RWPE2 (cell line): Measurements from ENCODE around the gene CCSER1.

Experiments
- ATAC-seq: fragments of 200-7000 bp; cut with Tn5 transposase; 3 replicates; pipeline ENCODE4 v1.9.1; 2021; ENCODE audit warnings: low read depth
- DNase-seq: peaks from one replicate; pipeline ENCODE4 v3.0.0-alpha.2; 2020; ENCODE audit warnings: low spot score
- H3K27ac ChIP-seq: fragments of 450-650 bp; 2 replicates; pipeline ENCODE4 v1.5.1; 2017; ENCODE audit warnings: mild to moderate bottlenecking; ENCODE audit not compliant: poor library complexity, severe bottlenecking
- H3K27me3 ChIP-seq: fragments of 250-450 bp; sonication (Bioruptor Pico); 2 replicates; pipeline ENCODE4 v1.5.1; 2021; ENCODE audit warnings: mild to moderate bottlenecking, moderate library complexity; ENCODE audit not compliant: insufficient read depth, poor library complexity, severe bottlenecking
- H3K36me3 ChIP-seq: fragments of 250-450 bp; sonication (Bioruptor Pico); 2 replicates; pipeline ENCODE4 v1.5.1; 2020; ENCODE audit warnings: low read depth, mild to moderate bottlenecking, moderate library complexity
- H3K4me1 ChIP-seq: fragments of 250-450 bp; sonication (Bioruptor Pico); 2 replicates; pipeline ENCODE4 v1.5.1; 2021; ENCODE audit warnings: mild to moderate bottlenecking, moderate library complexity; ENCODE audit not compliant: insufficient read depth, poor library complexity, severe bottlenecking
- H3K4me3 ChIP-seq: fragments of 250-450 bp; sonication (Bioruptor Pico); 2 replicates; pipeline ENCODE4 v1.5.1; 2021; ENCODE audit warnings: mild to moderate bottlenecking, moderate library complexity; ENCODE audit not compliant: severe bottlenecking
- H3K9me3 ChIP-seq: fragments of 250-450 bp; sonication (Bioruptor Pico); 2 replicates; pipeline ENCODE4 v1.5.1; 2021; ENCODE audit warnings: mild to moderate bottlenecking, moderate library complexity; ENCODE audit not compliant: severe bottlenecking
- TF ChIP-seq, protein P1 (sequence below): fragments of 450-650 bp; IDR thresholded peaks from one replicate; pipeline ENCODE4 v1.5.1; 2017; ENCODE audit warnings: mild to moderate bottlenecking, moderate library complexity; ENCODE audit not compliant: poor library complexity, severe bottlenecking

Gene CCSER1

DNA sequence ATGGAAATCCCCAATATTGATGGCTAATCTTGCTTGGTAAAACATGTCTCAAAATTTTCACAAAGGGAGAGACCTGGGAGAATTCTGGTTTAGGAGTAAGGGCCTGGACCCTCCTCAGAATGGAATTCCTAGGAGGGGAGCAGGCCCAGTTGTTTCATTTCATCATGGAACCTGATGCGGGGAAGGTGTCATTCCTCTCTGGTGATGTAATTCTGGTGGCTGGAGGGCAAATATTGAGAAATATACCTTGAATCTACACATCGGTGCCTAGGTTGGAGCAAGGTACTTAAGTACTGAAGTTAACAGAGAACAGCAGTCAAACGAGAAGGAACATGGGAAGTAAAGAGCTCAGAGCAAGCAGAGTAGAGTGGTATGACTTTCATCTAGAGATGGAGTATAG, 23.2 kb upstream of the CCSER1 start:
- no peaks in the 10 kb centered on the region for H3K9me3 ChIP-seq
- H3K4me1 ChIP-seq, result no peaks in the 10 kb centered on the region
- no peak overlapping the region for H3K4me3 ChIP-seq
- ATAC-seq, result no peak
- H3K36me3 ChIP-seq, result no peaks in the 10 kb centered on the region
- H3K27ac ChIP-seq, result no peak overlapping the region
- DNase-seq, result no peak
- H3K27me3 ChIP-seq, result no peaks in the 10 kb centered on the region
- TF ChIP-seq, protein P1, sequence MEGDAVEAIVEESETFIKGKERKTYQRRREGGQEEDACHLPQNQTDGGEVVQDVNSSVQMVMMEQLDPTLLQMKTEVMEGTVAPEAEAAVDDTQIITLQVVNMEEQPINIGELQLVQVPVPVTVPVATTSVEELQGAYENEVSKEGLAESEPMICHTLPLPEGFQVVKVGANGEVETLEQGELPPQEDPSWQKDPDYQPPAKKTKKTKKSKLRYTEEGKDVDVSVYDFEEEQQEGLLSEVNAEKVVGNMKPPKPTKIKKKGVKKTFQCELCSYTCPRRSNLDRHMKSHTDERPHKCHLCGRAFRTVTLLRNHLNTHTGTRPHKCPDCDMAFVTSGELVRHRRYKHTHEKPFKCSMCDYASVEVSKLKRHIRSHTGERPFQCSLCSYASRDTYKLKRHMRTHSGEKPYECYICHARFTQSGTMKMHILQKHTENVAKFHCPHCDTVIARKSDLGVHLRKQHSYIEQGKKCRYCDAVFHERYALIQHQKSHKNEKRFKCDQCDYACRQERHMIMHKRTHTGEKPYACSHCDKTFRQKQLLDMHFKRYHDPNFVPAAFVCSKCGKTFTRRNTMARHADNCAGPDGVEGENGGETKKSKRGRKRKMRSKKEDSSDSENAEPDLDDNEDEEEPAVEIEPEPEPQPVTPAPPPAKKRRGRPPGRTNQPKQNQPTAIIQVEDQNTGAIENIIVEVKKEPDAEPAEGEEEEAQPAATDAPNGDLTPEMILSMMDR, result no peak

DNA sequence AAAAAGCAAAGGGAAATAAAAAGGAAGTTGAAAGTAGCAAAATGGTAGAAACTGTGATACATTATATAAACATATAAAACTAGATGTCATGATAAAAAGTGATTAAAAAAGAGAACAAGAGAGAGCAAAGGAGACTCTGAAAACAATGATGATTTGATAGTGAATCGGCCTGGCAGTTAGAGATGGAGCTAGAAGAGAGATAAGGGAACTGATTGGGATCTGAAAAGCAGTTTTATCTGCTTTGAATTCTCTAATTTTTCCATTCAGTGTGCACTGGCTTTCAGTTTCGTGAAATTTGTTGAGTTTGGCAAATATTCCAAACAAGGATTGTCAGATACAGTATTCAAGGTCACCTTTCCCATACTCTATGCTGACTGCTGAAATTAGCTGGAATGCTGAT, 21.9 kb upstream of the CCSER1 start:
- Histone ChIP-seq H3K4me3 (no peak overlapping the region), H3K27me3 (no peaks in the 10 kb centered on the region), H3K9me3 (no peaks in the 10 kb centered on the region), H3K27ac (no peak overlapping the region), H3K36me3 (no peaks in the 10 kb centered on the region), H3K4me1 (no peaks in the 10 kb centered on the region)
- TF ChIP-seq, protein P1, result no peak
- no peak for DNase-seq
- ATAC-seq, result no peak

DNA sequence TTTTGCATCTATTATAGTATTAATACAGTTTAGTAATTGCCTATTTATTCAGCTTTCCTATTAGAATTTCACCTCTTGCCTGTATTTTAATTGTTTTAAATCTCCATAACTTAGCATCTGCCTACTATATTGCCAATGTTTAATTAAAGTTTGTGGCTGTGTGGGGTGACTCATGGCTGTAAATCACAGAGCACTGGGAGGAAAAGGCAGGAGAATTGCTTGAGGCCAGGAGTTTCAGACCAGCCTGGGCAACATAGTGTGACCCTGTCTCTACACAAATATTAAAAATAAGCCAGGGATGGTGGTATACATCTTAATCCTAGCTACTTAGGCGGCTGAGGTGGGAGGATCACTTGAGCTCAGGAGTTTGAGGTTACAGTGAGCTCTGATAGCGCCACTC, 14.5 kb upstream of the CCSER1 start:
- peak; percentile 52; the same call in 1 of the 3 replicates for ATAC-seq
- Histone ChIP-seq H3K4me1 (no peaks in the 10 kb centered on the region), H3K27ac (no peak overlapping the region), H3K36me3 (no peaks in the 10 kb centered on the region), H3K4me3 (no peak overlapping the region), H3K27me3 (no peaks in the 10 kb centered on the region), H3K9me3 (no peaks in the 10 kb centered on the region)
- TF ChIP-seq, protein P1, result no peak
- no peak for DNase-seq

DNA sequence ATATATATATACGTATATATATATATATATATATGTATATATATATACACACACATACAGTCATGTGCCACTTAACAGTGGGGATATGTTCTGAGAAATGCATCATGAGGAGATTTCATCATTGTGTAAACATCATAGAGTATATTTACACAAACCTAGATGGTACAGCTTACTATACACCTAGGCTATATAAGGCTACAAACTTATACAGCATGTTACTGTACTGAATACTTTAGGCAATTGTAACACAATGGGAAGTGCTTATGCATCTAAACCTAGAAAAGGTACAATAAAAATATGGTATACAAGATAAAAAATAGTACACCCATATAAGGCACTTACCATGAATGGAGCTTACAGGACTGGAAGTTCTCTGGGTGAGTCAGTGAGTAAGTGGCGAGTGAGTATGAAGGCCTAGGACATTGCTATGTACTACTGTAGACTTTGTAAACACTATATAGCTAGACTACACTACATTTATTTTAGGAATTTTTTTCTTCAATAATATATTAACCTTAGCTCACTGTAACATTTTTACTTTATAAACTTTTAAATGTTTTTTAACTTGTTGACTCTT, 13.2 kb upstream of the CCSER1 start:
- TF ChIP-seq, protein P1, result no peak
- Histone ChIP-seq H3K27ac (no peak overlapping the region), H3K4me1 (no peaks in the 10 kb centered on the region), H3K27me3 (no peaks in the 10 kb centered on the region), H3K9me3 (no peaks in the 10 kb centered on the region), H3K36me3 (no peaks in the 10 kb centered on the region), H3K4me3 (no peak overlapping the region)
- ATAC-seq, result peak; percentile 59
- DNase-seq, result no peak

DNA sequence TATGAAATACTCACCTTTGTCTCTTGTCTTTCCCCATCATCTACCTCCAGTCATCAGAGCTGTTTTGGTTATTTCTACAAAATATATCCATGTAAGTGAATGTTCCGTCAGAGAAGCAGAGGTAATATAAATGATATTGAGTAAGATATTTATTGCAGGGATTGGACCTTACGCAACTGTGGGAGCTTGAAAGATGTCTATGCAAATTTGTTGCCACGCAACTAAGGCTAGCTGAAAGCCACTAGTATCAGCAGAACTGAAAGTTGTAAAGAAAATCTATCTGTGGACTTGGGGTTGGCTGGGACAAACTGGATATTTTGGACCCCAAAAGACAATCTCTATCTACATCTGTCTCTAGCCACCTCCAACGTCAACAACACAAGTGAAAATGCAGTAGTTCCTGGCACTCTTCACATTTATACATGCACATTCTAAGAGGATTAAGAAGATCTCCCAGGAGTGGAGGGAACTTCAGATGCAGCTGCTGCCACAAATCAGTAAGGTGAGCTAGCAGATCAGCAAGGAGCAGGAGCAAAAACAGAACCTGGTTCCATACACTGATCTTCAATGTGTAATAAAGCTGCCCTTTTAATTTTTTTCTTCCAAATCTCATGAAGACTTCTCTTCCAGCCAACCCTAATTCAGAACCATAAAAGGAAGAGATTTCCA, 8.5 kb upstream of the CCSER1 start:
- Histone ChIP-seq H3K27me3 (no peaks in the 10 kb centered on the region), H3K36me3 (no peaks in the 10 kb centered on the region), H3K9me3 (no peaks in the 10 kb centered on the region), H3K4me1 (peaks cover 8% of the 10 kb centered on the region), H3K27ac (no peak overlapping the region), H3K4me3 (no peak overlapping the region)
- TF ChIP-seq, protein P1, result no peak
- ATAC-seq, result no peak
- DNase-seq, result no peak
